HG02885 (cell line): ENCODE results near the gene ZC3HAV1L.
"Not testable (repeated sequence)": the region's sequence is repeated elsewhere in the genome, so short reads cannot be mapped to it uniquely, and the experiment has no call there.

Experiments
- ATAC-seq: cut with Tn5 transposase; IDR thresholded peaks from one replicate; pipeline ENCODE4 v1.9.1; 2021; ENCODE audit warnings: mild to moderate bottlenecking; ENCODE audit not compliant: unreplicated experiment, poor library complexity

ZC3HAV1L gene

GRCh38 chr7:139055674-139056073, 19.8 kb upstream of the ZC3HAV1L start:
- ATAC-seq, result no peak

GRCh38 chr7:139054656-139055055, 18.8 kb upstream of the ZC3HAV1L start:
- not testable (repeated sequence) for ATAC-seq

DNA sequence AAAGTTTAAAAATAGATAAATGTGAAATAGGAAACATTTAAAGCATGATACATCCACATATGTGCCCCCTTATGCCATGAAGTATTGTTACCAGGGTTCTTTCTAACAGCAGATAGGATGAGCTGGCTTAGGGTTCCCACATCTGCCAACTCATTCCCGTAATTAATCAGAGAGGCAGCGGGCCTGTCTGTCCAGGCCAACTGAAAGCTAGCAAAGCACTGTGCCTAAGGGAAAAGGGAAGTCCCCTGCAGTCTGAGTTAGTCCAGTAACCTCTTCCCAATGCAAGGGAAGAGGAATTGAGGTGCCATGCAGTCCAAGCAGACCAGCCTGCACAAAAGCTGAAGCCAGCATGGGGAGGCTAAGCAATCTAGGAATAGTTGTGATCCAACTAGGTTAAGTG, 18.3 kb upstream of the ZC3HAV1L start:
- ATAC-seq, result no peak

GRCh38 chr7:139051655-139052054, 15.8 kb upstream of the ZC3HAV1L start:
- no peak for ATAC-seq

- no peak for ATAC-seq
Measured at GRCh38 chr7:139049936-139050335, 14.1 kb upstream of the ZC3HAV1L start.

- no peak for ATAC-seq
Measured at GRCh38 chr7:139049111-139049510, 13.3 kb upstream of the ZC3HAV1L start.

- ATAC-seq, result no peak
Measured at GRCh38 chr7:139047970-139048369, 12.1 kb upstream of the ZC3HAV1L start.

DNA sequence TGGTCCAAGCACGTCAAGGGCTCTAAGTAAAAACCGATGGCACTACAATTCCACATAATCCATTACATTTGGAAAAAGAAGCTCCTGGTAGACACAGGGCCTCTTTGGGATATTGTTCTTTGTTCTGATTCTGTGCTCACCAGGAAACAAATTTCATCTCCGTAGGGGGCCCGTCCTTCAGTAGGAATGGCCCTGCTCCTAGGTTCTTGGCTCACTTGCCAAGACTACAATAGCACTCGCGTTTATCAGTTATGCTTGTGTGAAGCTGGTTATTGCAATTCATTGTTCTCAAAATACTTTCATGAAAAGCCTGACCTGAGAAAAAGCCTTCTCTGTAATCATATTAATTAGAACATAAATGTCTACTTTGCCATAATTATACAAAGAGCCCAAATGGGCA, 10.3 kb upstream of the ZC3HAV1L start:
- ATAC-seq, result no peak

DNA sequence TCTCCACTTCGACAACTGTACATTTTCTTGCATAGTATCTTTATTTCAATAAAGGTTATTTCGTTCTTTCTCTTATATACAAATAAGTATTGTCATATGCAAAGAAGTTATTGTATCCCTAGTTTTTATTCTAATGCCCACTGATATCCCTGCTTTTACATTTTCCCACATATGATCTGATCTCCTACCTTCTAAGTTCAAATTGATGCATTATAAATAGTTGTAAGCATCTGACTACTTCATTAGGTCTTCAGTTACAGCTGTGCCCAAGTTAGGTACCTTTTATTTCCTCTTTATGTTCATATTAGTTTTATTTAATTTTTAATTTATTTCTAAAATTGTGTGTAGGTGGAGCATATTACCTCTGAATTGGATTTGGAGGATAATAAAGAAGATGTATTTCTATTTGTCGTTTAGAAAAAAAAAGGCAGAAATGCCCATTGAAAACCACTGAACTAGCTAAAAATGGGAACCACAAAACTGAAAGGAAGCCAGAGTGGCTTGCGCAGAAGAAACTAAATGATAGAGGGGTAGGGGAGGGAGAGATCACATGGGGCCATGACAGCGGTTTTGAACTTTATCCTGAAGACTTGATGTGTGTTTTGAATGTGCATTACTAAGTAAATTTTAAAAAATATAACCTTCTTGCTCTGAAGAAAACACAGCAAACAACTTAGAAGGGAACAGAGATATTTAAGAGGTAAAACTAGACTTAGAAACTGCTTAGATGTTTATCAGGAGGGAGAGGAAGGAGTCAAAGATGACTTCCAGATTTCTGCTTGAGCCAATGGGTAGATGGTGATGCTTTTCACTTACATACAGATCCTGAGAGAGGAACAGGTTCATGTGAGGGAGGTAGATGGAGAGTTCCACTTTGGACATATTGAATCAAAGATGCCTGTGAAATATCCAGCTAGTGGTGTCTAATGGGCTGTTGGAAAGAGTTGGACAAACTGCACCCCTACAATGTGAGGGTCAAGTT, 9.3 kb upstream of the ZC3HAV1L start:
- peak; percentile 54 for ATAC-seq

GRCh38 chr7:139043823-139044812, 8.3 kb upstream of the ZC3HAV1L start:
- ATAC-seq, result peak; percentile 51

- ATAC-seq, result no peak
Measured at GRCh38 chr7:139041378-139042085, 5.7 kb upstream of the ZC3HAV1L start.

- ATAC-seq, result no peak
Measured at GRCh38 chr7:139038691-139039090, 2.8 kb upstream of the ZC3HAV1L start.

- no peak for ATAC-seq
Measured at GRCh38 chr7:139036901-139037300, 1.1 kb upstream of the ZC3HAV1L start.

DNA sequence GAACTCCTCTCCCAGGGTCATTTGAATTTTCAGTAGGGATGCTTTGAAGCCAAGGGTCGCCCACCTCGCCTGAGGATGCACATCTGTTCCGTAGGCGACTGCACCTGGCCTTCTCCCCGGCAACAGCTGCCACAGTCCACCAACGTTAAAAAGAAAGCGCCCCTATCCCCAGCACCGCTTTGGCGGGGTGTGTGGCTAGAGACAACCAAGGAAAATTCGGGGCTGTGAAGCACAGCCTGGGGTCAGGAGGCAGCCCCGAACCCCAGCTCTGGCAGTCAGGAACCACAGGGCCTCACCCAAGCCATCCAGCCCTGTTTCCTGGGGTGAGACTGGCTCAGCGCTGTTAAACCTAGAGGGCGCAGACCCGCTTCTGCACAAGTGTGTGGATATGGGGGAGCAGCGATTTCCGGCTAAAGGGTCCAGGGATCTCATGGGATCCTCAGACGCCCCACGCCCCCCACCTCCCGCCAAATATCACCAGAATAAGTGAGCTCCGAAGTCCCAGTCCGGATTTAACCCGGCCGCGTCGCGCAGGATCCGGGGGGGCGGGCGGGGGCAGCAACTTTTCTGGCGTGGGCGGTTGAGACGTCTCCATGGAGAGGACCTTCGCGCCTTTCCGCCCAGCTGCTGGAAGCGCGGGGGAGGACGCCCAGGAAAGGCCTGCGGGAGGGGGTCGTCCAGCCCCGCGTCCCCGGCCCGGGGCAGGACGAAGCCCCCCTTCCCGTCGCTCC, 822 bp downstream of the ZC3HAV1L start:
- ATAC-seq, result peak; percentile 43

DNA sequence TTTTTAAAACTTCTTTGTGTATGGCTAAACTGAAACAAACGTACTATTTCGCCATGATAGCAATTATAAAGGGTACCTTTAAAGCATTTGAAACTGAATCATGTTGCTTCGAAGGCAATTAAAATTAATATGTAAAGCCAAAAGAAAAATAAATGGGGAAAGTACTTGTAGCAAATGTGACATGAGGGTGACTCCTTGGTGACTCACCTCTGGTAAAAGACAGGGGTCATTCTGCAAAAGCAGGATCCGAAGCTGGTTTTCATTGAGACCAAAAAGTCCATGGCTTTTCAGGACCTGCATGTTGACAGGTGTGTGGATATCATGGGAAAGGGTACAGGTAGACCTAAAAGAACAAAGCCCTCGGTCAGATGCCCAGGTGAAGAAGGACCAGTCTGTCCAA, 1.5 kb downstream of the ZC3HAV1L start:
- ATAC-seq, result no peak

- ATAC-seq, result no peak
Measured at GRCh38 chr7:139033346-139034114, 2.3 kb downstream of the ZC3HAV1L start.

- ATAC-seq, result no peak
Measured at GRCh38 chr7:139032473-139032872, 3.4 kb downstream of the ZC3HAV1L start.

DNA sequence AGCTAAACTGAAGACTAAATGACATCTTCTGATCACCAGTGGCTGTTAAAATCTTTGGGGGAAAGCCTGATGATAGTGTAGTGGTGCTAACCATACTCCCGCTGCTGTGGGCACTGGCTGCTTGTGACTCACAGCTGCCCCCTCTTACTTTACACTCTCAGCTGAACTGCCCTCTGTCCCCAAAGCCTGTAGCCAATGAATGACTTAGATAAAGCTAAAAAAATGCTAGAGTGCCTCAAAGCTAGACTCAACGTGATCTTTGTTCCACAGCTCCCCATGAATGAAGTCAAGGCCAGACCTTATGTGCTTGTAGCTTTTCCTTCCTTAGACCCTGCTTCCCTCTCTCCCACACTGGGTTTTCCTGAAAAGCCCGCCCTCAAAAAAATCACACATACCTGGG, 6.5 kb downstream of the ZC3HAV1L start:
- no peak for ATAC-seq

GRCh38 chr7:139026551-139026950, 9.3 kb downstream of the ZC3HAV1L start:
- no peak for ATAC-seq
